ENCODE measurements around the gene DNLZ.

Gene DNLZ

GRCh38 chr9:136375096-136375495 lies 11.6 kb upstream of the DNLZ start:
- no peak for TF ChIP-seq EZH2phosphoT487 (IDR thresholded peaks at IDR 0.05; ENCODE audit: borderline replicate concordance, low read length)
- TF ChIP-seq, protein P1, sequence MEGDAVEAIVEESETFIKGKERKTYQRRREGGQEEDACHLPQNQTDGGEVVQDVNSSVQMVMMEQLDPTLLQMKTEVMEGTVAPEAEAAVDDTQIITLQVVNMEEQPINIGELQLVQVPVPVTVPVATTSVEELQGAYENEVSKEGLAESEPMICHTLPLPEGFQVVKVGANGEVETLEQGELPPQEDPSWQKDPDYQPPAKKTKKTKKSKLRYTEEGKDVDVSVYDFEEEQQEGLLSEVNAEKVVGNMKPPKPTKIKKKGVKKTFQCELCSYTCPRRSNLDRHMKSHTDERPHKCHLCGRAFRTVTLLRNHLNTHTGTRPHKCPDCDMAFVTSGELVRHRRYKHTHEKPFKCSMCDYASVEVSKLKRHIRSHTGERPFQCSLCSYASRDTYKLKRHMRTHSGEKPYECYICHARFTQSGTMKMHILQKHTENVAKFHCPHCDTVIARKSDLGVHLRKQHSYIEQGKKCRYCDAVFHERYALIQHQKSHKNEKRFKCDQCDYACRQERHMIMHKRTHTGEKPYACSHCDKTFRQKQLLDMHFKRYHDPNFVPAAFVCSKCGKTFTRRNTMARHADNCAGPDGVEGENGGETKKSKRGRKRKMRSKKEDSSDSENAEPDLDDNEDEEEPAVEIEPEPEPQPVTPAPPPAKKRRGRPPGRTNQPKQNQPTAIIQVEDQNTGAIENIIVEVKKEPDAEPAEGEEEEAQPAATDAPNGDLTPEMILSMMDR (IDR thresholded peaks at IDR 0.05; ENCODE audit: low read depth, low read length, poor library complexity, severe bottlenecking) = no peak
- H3K4me2 ChIP-seq (ENCODE audit: low read length) = no peak overlapping the region
- H3K9me2 ChIP-seq (replicated peaks; ENCODE audit: control insufficient read depth, low read length) = no peaks in the 10 kb centered on the region
- H3K27ac ChIP-seq (ENCODE audit: low read depth, low read length) = no peak overlapping the region
- no peaks in the 10 kb centered on the region for H4K20me1 ChIP-seq (ENCODE audit: control insufficient read depth, insufficient read depth, low read depth, low read length)
- H3F3A ChIP-seq (ENCODE audit: control insufficient read depth, insufficient read depth) = no peaks in the 10 kb centered on the region
- no peaks in the 10 kb centered on the region for H3K27me3 ChIP-seq (ENCODE audit: control insufficient read depth, low read length)
- H3K36me3 ChIP-seq (ENCODE audit: control insufficient read depth, low read length) = peaks cover 40% of the 10 kb centered on the region; the same call in 1 of the 2 replicates
- 0 out of 2 replicates have a peak, but pooled peaks cover 5% of the 10 kb centered on the region for H3K4me1 ChIP-seq (ENCODE audit: control insufficient read depth, low read length)
- H3K79me2 ChIP-seq (ENCODE audit: control insufficient read depth, low read length) = no peaks in the 10 kb centered on the region
- no peaks in the 10 kb centered on the region for H3K9me3 ChIP-seq (ENCODE audit: control insufficient read depth, insufficient read depth, low read length)
- no peak overlapping the region for H3K4me3 ChIP-seq (ENCODE audit: low read length)

DNA sequence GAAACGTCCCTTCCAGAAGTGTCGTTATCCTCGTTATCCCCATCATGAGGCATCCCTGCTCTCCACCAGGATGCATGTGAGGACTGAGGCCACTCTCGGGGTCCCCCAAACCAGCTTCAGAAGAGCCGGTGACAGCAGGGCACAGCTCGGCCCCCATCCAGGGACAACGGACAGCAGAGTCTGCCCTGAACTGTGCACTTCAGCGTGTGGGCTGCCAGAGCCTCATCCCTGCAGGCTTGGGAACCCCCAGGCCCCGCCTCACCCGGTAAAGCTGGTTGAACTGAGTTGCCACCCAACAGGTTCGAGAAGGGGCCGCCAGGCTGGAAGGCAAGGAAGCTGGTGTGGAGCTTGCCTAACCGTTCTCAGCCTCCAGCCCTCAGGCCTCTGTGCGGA lies 10.6 kb upstream of the DNLZ start:
- Histone ChIP-seq H3K27me3 (ENCODE audit: control insufficient read depth, low read length) (no peaks in the 10 kb centered on the region), H3K4me2 (ENCODE audit: low read length) (no peak overlapping the region), H3F3A (ENCODE audit: control insufficient read depth, insufficient read depth) (no peaks in the 10 kb centered on the region), H3K79me2 (ENCODE audit: control insufficient read depth, low read length) (no peaks in the 10 kb centered on the region), H3K36me3 (ENCODE audit: control insufficient read depth, low read length) (peaks cover 32% of the 10 kb centered on the region; the same call in 1 of the 2 replicates), H3K9me2 (replicated peaks; ENCODE audit: control insufficient read depth, low read length) (no peaks in the 10 kb centered on the region), H4K20me1 (ENCODE audit: control insufficient read depth, insufficient read depth, low read depth, low read length) (no peaks in the 10 kb centered on the region), H3K27ac (ENCODE audit: low read depth, low read length) (no peak overlapping the region), H3K4me1 (ENCODE audit: control insufficient read depth, low read length) (0 out of 2 replicates have a peak, but pooled peaks cover 5% of the 10 kb centered on the region), H3K4me3 (ENCODE audit: low read length) (no peak overlapping the region), H3K9me3 (ENCODE audit: control insufficient read depth, insufficient read depth, low read length) (no peaks in the 10 kb centered on the region)
- TF ChIP-seq EZH2phosphoT487 (IDR thresholded peaks at IDR 0.05; ENCODE audit: borderline replicate concordance, low read length) = no peak
- TF ChIP-seq, protein P1 (IDR thresholded peaks at IDR 0.05; ENCODE audit: low read depth, low read length, poor library complexity, severe bottlenecking) = no peak

DNA sequence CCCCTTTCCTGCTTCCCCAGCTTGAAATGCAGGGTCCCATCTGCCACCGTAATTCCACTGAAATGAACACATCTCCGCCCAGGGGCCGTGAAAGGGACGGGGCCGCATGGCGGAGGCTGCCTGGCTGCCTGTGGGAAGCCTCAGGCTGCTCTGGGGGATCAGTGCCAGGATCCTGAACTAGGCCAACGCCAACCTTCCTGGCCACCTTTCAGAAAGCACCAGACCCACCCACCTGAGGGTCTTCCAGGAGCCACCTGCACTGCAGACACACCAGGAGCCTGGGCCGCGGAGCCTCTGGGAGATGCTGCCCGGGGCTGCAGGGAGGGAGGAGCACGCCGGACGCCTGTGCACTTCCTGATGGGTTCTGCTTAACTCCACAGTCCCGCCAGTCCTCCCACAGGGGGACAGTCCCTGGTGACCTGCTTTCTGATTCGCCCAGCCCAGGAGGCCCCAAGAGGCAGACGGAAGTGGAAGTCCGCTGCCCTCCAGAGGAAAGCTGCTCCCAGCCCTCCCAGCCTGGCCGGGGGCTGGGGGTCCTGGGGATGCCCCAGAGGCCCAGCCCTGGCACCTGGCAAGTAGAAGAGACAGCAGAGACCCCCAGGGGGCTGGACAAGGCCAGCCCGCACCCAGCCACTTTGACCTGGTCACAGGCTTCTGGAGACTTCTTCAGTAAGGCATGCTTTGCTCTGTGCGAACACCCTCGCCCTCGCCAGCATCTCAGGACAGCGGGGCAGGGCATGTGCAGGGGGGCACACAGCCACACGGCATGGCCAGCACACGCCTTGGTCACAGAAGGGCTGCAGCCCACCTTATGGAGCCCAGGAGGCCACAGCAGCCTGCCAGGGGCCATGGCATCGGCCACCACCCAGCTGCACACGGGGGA lies 10.0 kb upstream of the DNLZ start, which contains the start of gene CARD9:
CARD9 (minus strand) TSS at position 370 of the 883 bp plus-strand sequence. CDS start 1,591 bp downstream, outside the sequence.
- no peak within 1 kb of the TSS for H3K4me2 ChIP-seq (ENCODE audit: low read length)
- H3F3A ChIP-seq (ENCODE audit: control insufficient read depth, insufficient read depth) = no peaks in the 10 kb centered on the region
- no peaks in the 10 kb centered on the region for H3K9me3 ChIP-seq (ENCODE audit: control insufficient read depth, insufficient read depth, low read length)
- 0 out of 2 replicates have a peak, but pooled peaks cover 5% of the 10 kb centered on the region for H3K4me1 ChIP-seq (ENCODE audit: control insufficient read depth, low read length)
- no peaks in the 10 kb centered on the region for H3K79me2 ChIP-seq (ENCODE audit: control insufficient read depth, low read length)
- H3K27me3 ChIP-seq (ENCODE audit: control insufficient read depth, low read length) = no peaks in the 10 kb centered on the region
- H3K36me3 ChIP-seq (ENCODE audit: control insufficient read depth, low read length) = peaks cover 28% of the 10 kb centered on the region; the same call in 1 of the 2 replicates
- TF ChIP-seq EZH2phosphoT487 (IDR thresholded peaks at IDR 0.05; ENCODE audit: borderline replicate concordance, low read length) = no peak
- TF ChIP-seq, protein P1 (IDR thresholded peaks at IDR 0.05; ENCODE audit: low read depth, low read length, poor library complexity, severe bottlenecking) = no peak
- no peak within 1 kb of the TSS for H3K4me3 ChIP-seq (ENCODE audit: low read length)
- no peak within 1 kb of the TSS for H3K27ac ChIP-seq (ENCODE audit: low read depth, low read length)
- no peaks in the 10 kb centered on the region for H3K9me2 ChIP-seq (replicated peaks; ENCODE audit: control insufficient read depth, low read length)
- no peaks in the 10 kb centered on the region for H4K20me1 ChIP-seq (ENCODE audit: control insufficient read depth, insufficient read depth, low read depth, low read length)
